Left ventricle myocardium inferior (tissue), 1 donor: ENCODE data around the gene PEDS1. TPM values are rescaled to one million over a fixed set of nuclear protein-coding genes. Genes with fewer than 3 reads are reported as not detected.
"Not testable (repeated sequence)": the region's sequence is repeated elsewhere in the genome, so short reads cannot be mapped to it uniquely, and the experiment has no call there.

Experiments
- DNase-seq: peaks from one replicate; pipeline ENCODE4 v3.0.0-alpha.2; 2020
- H3K27ac ChIP-seq: fragments of 200-600 bp; replicated peaks from 2 replicates; pipeline ENCODE4 v1.8.0; 2021
- H3K27me3 ChIP-seq: fragments of 200-600 bp; 2 replicates; pipeline ENCODE4 v1.8.0; 2021; ENCODE audit warnings: low read depth
- H3K36me3 ChIP-seq: fragments of 200-600 bp; 2 replicates; pipeline ENCODE4 v1.8.0; 2021
- H3K4me1 ChIP-seq: fragments of 200-600 bp; 2 replicates; pipeline ENCODE4 v1.8.0; 2021
- H3K4me3 ChIP-seq: fragments of 200-600 bp; 2 replicates; pipeline ENCODE4 v1.8.0; 2021; ENCODE audit warnings: mild to moderate bottlenecking, moderate library complexity
- H3K9me3 ChIP-seq: fragments of 200-600 bp; replicated peaks from 2 replicates; pipeline ENCODE4 v1.8.0; 2021
- intact Hi-C: fragments of 100-400 bp; cut with micrococcal nuclease; formaldehyde crosslinking; loops from one replicate; pipeline ENCODE4 v1.11.0; 2022
- total RNA-seq: library from RNA; stranded (reverse); fragmentation: NEBNext Ultra II Directional; extraction: Animal tissue kit (Norgen Biotek cat#: 25700); gene quantifications from one replicate; pipeline ENCODE4 v1.2.1, GENCODE V29; 2021
- TF ChIP-seq, protein P1 (sequence below): fragments of 200-600 bp; IDR thresholded peaks from 2 replicates; pipeline ENCODE4 v1.8.0; 2021; ENCODE audit warnings: antibody characterized with exemption, mild to moderate bottlenecking, borderline replicate concordance
- donor health status: DM: no; HTN: yes; CAD: no; lungs with severe emphysema.

PEDS1 gene
- total RNA-seq, 1 donor from 2014 or later = 17.3 TPM

DNA sequence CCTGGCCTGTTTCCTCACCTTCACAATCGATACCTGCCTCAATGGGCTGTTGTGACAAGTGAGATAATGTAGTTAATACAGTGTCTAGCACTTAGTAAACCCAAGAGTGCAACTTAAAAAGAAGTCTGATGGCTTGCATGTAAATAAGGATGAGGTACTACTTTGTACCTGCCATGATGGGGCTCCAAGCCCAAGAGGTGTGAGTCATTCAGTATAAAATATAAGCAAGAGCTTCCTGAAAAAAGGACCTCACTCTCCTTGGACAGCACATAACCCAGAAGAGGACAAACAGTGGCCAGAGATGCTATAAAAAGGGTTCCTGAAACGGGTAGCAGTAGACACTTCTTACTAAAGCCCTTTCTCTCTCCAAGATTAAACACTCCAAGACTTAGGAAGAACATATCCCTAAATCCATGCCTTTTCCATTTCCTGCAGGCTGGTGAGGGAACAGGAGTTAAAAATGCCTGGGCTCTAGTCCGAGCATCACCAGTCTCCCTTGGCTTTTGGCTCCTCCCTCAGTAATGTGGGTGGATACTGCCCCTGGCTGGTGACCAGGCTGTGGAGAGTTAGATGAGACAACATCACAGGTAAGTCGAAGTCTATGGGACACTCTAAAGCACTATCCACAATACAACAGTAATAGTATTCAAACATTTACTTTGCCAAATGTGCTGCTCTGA, 44.8 kb downstream of the PEDS1 start:
- TF ChIP-seq, protein P1, sequence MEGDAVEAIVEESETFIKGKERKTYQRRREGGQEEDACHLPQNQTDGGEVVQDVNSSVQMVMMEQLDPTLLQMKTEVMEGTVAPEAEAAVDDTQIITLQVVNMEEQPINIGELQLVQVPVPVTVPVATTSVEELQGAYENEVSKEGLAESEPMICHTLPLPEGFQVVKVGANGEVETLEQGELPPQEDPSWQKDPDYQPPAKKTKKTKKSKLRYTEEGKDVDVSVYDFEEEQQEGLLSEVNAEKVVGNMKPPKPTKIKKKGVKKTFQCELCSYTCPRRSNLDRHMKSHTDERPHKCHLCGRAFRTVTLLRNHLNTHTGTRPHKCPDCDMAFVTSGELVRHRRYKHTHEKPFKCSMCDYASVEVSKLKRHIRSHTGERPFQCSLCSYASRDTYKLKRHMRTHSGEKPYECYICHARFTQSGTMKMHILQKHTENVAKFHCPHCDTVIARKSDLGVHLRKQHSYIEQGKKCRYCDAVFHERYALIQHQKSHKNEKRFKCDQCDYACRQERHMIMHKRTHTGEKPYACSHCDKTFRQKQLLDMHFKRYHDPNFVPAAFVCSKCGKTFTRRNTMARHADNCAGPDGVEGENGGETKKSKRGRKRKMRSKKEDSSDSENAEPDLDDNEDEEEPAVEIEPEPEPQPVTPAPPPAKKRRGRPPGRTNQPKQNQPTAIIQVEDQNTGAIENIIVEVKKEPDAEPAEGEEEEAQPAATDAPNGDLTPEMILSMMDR = no peak

GRCh38 chr20:50107796-50108331, 45.7 kb downstream of the PEDS1 start:
- Histone ChIP-seq H3K36me3 (no peaks in the 10 kb centered on the region), H3K27me3 (no peaks in the 10 kb centered on the region), H3K4me3 (no peak overlapping the region), H3K27ac (peak overlapping the region; percentile 57), H3K4me1 (peaks cover 95% of the 10 kb centered on the region), H3K9me3 (no peaks in the 10 kb centered on the region)
- intact Hi-C loops = no loop called here
- no peak for DNase-seq
- TF ChIP-seq, protein P1 = no peak

More for the DNA sequence above, 44.8 kb downstream of the PEDS1 start:
- peak overlapping the region; percentile 57 for H3K27ac ChIP-seq
- no peak overlapping the region for H3K4me3 ChIP-seq
- no peaks in the 10 kb centered on the region for H3K27me3 ChIP-seq
- H3K4me1 ChIP-seq = peaks cover 94% of the 10 kb centered on the region
- intact Hi-C loops = no loop called here
- no peaks in the 10 kb centered on the region for H3K36me3 ChIP-seq
- no peaks in the 10 kb centered on the region for H3K9me3 ChIP-seq
- no peak for DNase-seq

DNA sequence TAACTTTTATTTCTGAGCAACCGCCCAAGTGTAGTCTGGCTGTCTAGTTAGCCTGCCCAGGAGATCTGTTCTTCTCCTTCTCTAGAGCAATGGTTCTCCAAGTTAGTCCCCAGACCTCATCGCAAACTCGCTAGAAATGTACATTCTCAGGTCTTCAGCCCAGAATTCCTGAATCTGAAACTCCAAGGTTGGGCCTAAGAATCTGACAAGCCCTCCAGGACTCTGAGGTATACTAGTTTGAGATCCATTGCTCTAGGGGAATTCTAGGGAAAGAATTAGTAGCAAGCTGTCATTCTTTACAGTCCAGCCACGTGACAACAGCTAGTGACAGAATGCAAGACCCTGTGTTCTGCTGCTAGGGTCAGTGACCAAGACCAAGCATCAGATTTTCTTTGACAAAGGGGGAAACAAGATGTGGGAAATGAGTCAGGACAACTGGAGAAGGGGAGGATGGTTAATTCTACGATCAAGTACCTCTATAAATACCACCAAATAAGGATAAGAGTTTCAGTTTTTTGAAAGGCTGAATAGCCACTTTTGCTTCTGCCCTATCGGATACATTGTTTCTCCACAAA, 46.4 kb downstream of the PEDS1 start:
- no peaks in the 10 kb centered on the region for H3K27me3 ChIP-seq
- intact Hi-C loops = no loop called here
- peaks cover 94% of the 10 kb centered on the region for H3K4me1 ChIP-seq
- no peaks in the 10 kb centered on the region for H3K36me3 ChIP-seq
- TF ChIP-seq, protein P1 = no peak
- H3K27ac ChIP-seq = peak overlapping the region; percentile 57
- no peak for DNase-seq
- no peak overlapping the region for H3K4me3 ChIP-seq
- no peaks in the 10 kb centered on the region for H3K9me3 ChIP-seq

GRCh38 chr20:50106669-50107068, 46.9 kb downstream of the PEDS1 start:
- peaks cover 94% of the 10 kb centered on the region for H3K4me1 ChIP-seq
- DNase-seq = not testable (repeated sequence)

More at GRCh38 chr20:50106669-50107068, 46.9 kb downstream of the PEDS1 start:
- peak overlapping the region; percentile 57 for H3K27ac ChIP-seq
- intact Hi-C loops, H3K27me3 ChIP-seq, H3K36me3 ChIP-seq, H3K4me3 ChIP-seq, H3K9me3 ChIP-seq: not testable (repeated sequence)

Other genes starting within 250 kb of the PEDS1 start
- gene SPATA2, start 238.2 kb downstream of the PEDS1 start, total RNA-seq = 7.6 TPM
- 50.8 TPM for gene RNF114, start 217.3 kb downstream of the PEDS1 start, total RNA-seq
- gene SNAI1, start 170.7 kb downstream of the PEDS1 start, total RNA-seq = 0.69 TPM
- gene UBE2V1, start 40.6 kb downstream of the PEDS1 start, total RNA-seq = 77.1 TPM
- 54.0 TPM for gene CEBPB, start 37.1 kb upstream of the PEDS1 start, total RNA-seq